ENCODE results near the gene MORF4L1. TPM values are rescaled to one million over a fixed set of nuclear protein-coding genes. Genes with fewer than 3 reads are reported as not detected.
A peak's percentile ranks its signal among the peaks of the same experiment; 100 is the strongest.
"Not testable (repeated sequence)": the region's sequence is repeated elsewhere in the genome, so short reads cannot be mapped to it uniquely, and the experiment has no call there.

MORF4L1 gene
- total and polyA plus RNA-seq, 2 experiments from 2014 or later, result 357 to 388 TPM

DNA sequence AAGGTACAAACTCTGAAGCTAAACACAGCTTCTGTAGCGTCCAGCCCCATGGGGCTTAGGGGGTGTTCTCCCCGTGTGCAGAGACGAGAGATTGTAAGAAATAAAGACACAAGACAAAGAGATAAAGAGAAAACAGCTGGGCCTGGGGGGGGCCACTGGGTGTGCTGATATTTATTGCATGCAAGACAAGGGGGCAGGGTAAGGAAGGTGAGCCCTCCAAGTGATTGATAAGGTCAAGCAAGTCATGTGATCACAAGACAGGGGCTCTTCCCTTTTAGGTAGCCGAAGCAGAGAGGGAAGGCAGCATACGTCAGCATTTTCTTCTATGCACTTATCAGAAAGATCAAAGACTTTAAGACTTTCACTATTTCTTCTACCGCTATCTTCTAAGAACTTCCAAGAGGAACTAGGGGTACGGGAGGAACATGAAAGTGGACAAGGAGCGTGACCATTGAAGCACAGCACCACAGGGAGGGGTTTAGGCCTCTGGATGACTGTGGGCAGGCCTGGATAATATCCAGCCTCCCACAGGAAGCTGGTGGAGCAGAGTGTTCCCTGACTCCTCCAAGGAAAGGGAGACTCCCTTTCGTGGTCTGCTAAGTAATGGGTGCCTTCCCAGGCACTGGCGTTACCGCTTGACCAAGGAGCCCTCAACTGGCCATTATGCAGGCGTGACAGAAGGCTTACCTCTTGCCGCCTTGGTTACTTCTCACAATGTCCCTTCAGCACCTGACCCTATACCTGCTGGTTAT, 29.8 kb downstream of the MORF4L1 start:
- Histone ChIP-seq H3K27ac (0 out of 2 replicates have a peak overlapping the region, but pooled peaks have one; percentile 11), H3F3A (ENCODE audit: insufficient read depth) (peaks cover 94% of the 10 kb centered on the region), H3K36me3 (ENCODE audit: low read depth) (peaks cover 82% of the 10 kb centered on the region), H3K4me1 (ENCODE audit: insufficient read depth) (peaks cover 57% of the 10 kb centered on the region), H3K79me2 (ENCODE audit: insufficient read depth) (peaks cover 79% of the 10 kb centered on the region)
- in situ Hi-C loops (cut with MboI); H3K4me3 ChIP-seq; H4K20me1 ChIP-seq (ENCODE audit: insufficient read depth); DNase-seq; H3K4me2 ChIP-seq (ENCODE audit: unreplicated experiment); H3K9me3 ChIP-seq (ENCODE audit: low read depth); H3K9me2 ChIP-seq (ENCODE audit: insufficient read depth); H3K27me3 ChIP-seq (replicated peaks; ENCODE audit: insufficient read depth); H2AFZ ChIP-seq; H3K9ac ChIP-seq: not testable (repeated sequence)
- WGBS, 2 experiments (ENCODE audit: low coverage in 1 of 2, low lambda C conversion rate in 2 of 2, missing lambda C conversion rate in 2 of 2), result 82 to 83% methylated on average over 13 of the region's 13 CpGs

- Histone ChIP-seq H3F3A (ENCODE audit: insufficient read depth) (peaks cover 79% of the 10 kb centered on the region), H3K4me1 (ENCODE audit: insufficient read depth) (peaks cover 59% of the 10 kb centered on the region), H4K20me1 (ENCODE audit: insufficient read depth) (no peaks in the 10 kb centered on the region), H3K9me2 (ENCODE audit: insufficient read depth) (no peaks in the 10 kb centered on the region), H3K9me3 (ENCODE audit: low read depth) (no peaks in the 10 kb centered on the region), H3K4me2 (ENCODE audit: unreplicated experiment) (peak overlapping the region; percentile 44), H3K27me3 (replicated peaks; ENCODE audit: insufficient read depth) (no peaks in the 10 kb centered on the region), H3K4me3 (no peak overlapping the region), H3K79me2 (ENCODE audit: insufficient read depth) (peaks cover 78% of the 10 kb centered on the region), H3K27ac (peak overlapping the region; percentile 87), H3K36me3 (ENCODE audit: low read depth) (peaks cover 74% of the 10 kb centered on the region), H2AFZ (no peak overlapping the region), H3K9ac (peak overlapping the region; percentile 50; the same call in 1 of the 2 replicates)
- WGBS, 2 experiments (ENCODE audit: low coverage in 1 of 2, low lambda C conversion rate in 2 of 2, missing lambda C conversion rate in 2 of 2), result 80 to 82% methylated on average over 6 of the region's 6 CpGs
- no peak for DNase-seq
- TF ChIP-seq EZH2phosphoT487 (IDR thresholded peaks at IDR 0.05; ENCODE audit: insufficient read depth, low read depth), result no peak
- no peak for TF ChIP-seq EZH2 (IDR thresholded peaks at IDR 0.05; ENCODE audit: insufficient read depth, poor library complexity, severe bottlenecking)
- in situ Hi-C loops (cut with MboI), result no loop called here
These were observed 32.1 kb downstream of the MORF4L1 start for GRCh38 chr15:78904599-78905358.

DNA sequence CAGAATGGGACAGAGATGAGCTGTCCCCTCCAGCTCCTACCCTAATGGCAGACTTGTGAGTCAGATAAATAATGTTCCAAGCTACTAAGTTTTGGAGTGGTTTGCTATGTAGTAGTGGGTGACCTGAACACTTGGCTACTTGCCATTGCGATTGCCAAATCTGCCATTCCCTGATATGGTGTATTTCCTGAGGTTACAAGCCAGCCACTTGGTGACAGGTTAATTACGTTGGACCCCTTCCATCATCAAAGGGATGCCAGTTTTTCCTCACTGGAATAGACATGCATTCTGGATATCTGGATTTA, 33.6 kb downstream of the MORF4L1 start:
- Histone ChIP-seq H2AFZ (no peak overlapping the region), H3F3A (ENCODE audit: insufficient read depth) (peaks cover 64% of the 10 kb centered on the region), H3K27ac (peak overlapping the region; percentile 87), H4K20me1 (ENCODE audit: insufficient read depth) (no peaks in the 10 kb centered on the region), H3K36me3 (ENCODE audit: low read depth) (peaks cover 70% of the 10 kb centered on the region), H3K4me2 (ENCODE audit: unreplicated experiment) (peak overlapping the region; percentile 44), H3K4me1 (ENCODE audit: insufficient read depth) (peaks cover 59% of the 10 kb centered on the region), H3K27me3 (replicated peaks; ENCODE audit: insufficient read depth) (no peaks in the 10 kb centered on the region), H3K9ac (peak overlapping the region; percentile 50), H3K9me3 (ENCODE audit: low read depth) (no peaks in the 10 kb centered on the region), H3K9me2 (ENCODE audit: insufficient read depth) (no peaks in the 10 kb centered on the region), H3K79me2 (ENCODE audit: insufficient read depth) (peaks cover 78% of the 10 kb centered on the region), H3K4me3 (no peak overlapping the region)
- TF ChIP-seq EZH2phosphoT487 (IDR thresholded peaks at IDR 0.05; ENCODE audit: insufficient read depth, low read depth), result 0 out of 2 replicates have a peak, but pooled peaks have one; percentile 37
- TF ChIP-seq EZH2 (IDR thresholded peaks at IDR 0.05; ENCODE audit: insufficient read depth, poor library complexity, severe bottlenecking), result no peak
- in situ Hi-C loops (cut with MboI), result no loop called here
- 0 to 8% methylated on average over 2 of the region's 2 CpGs for WGBS, 2 experiments (ENCODE audit: low coverage in 1 of 2, low lambda C conversion rate in 2 of 2, missing lambda C conversion rate in 2 of 2)
- DNase-seq, result peak; percentile 93

DNA sequence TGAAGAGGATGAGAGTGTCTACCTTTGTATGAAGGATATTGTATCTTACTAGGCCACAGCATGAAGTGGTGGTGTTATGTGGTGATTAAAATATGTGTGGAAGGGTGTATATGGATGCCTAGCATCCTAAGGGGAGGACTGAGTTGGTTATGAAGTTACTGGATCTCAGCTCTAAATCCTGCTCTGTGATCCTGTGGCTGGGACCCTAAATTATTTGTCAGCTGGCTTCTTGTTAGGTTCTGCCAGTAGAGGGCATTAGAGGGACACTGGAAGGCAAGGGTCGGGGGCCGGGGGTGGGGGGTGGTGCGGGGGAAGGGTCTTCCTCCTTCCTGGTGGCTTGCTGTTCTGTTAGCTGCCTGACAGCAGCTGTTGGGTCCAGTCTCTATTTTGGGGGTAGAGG, 34.9 kb downstream of the MORF4L1 start:
- Histone ChIP-seq H4K20me1 (ENCODE audit: insufficient read depth) (no peaks in the 10 kb centered on the region; the same call in 1 of the 2 replicates), H3K4me1 (ENCODE audit: insufficient read depth) (peaks cover 49% of the 10 kb centered on the region), H3K9ac (no peak overlapping the region), H3K79me2 (ENCODE audit: insufficient read depth) (peaks cover 78% of the 10 kb centered on the region), H3K27ac (peak overlapping the region; percentile 87), H2AFZ (no peak overlapping the region), H3K4me3 (no peak overlapping the region), H3K4me2 (ENCODE audit: unreplicated experiment) (no peak overlapping the region), H3K27me3 (replicated peaks; ENCODE audit: insufficient read depth) (no peaks in the 10 kb centered on the region), H3K9me2 (ENCODE audit: insufficient read depth) (no peaks in the 10 kb centered on the region), H3F3A (ENCODE audit: insufficient read depth) (peaks cover 63% of the 10 kb centered on the region), H3K36me3 (ENCODE audit: low read depth) (peaks cover 70% of the 10 kb centered on the region), H3K9me3 (ENCODE audit: low read depth) (no peaks in the 10 kb centered on the region)
- in situ Hi-C loops (cut with MboI), result no loop called here
- 40% methylated on average over 3 of the region's 3 CpGs; no CpG with 5 or more reads in 1 of the 2 experiments for WGBS, 2 experiments (ENCODE audit: low coverage in 1 of 2, low lambda C conversion rate in 2 of 2, missing lambda C conversion rate in 2 of 2)
- TF ChIP-seq EZH2phosphoT487 (IDR thresholded peaks at IDR 0.05; ENCODE audit: insufficient read depth, low read depth) (no peak), EZH2 (IDR thresholded peaks at IDR 0.05; ENCODE audit: insufficient read depth, poor library complexity, severe bottlenecking) (no peak)
- peak; percentile 38 for DNase-seq

Data from GM23248 (cell line).